WTC11 (cell line): Measurements from ENCODE around the gene CLDN17. TPM values are rescaled to one million over a fixed set of nuclear protein-coding genes. Genes with fewer than 3 reads are reported as not detected.

Experiments
- ATAC-seq: fragments of 200-7000 bp; cut with Tn5 transposase; 2 replicates; pipeline ENCODE4 v1.10.0; 2021; ENCODE audit warnings: mild to moderate bottlenecking, moderate library complexity
- CTCF ChIA-PET: fragments of 300-600 bp; sonication (Branson Sonifier 250); formaldehyde crosslinking; loops from one replicate; lab custom pipeline; 2021; ENCODE audit warnings: antibody characterized with exemption; lab: Charles Lee
- POLR2A ChIA-PET: fragments of 350-600 bp; sonication (Branson Sonifier 250); formaldehyde crosslinking; loops from one replicate; lab custom pipeline; 2021; ENCODE audit warnings: antibody characterized with exemption; lab: Charles Lee
- DNase-seq: peaks from one replicate; pipeline ENCODE4 v3.0.0; 2021; ENCODE audit warnings: low spot score
- H3K27ac Mint-ChIP-seq: 2 replicates; pipeline ENCODE4 v1.8.0; 2021; ENCODE audit warnings: mixed read lengths
- H3K27me3 Mint-ChIP-seq: 2 replicates; pipeline ENCODE4 v1.8.0; 2021; ENCODE audit warnings: low read depth, mild to moderate bottlenecking, moderate library complexity, mixed read lengths
- H3K36me3 Mint-ChIP-seq: 2 replicates; pipeline ENCODE4 v1.8.0; 2021; ENCODE audit warnings: mixed read lengths
- H3K4me1 Mint-ChIP-seq: 2 replicates; pipeline ENCODE4 v1.8.0; 2022; ENCODE audit warnings: mixed read lengths
- H3K4me3 Mint-ChIP-seq: 2 replicates; pipeline ENCODE4 v1.8.0; 2021; ENCODE audit warnings: mild to moderate bottlenecking, moderate library complexity, mixed read lengths
- H3K9me3 Mint-ChIP-seq: 2 replicates; pipeline ENCODE4 v1.8.0; 2021; ENCODE audit warnings: mixed read lengths
- SOX15 ChIP-seq: fragments of 250-450 bp; sonication (Bioruptor Pico); IDR thresholded peaks from 2 replicates; pipeline ENCODE4 v1.9.0; 2021; ENCODE audit warnings: mild to moderate bottlenecking
- SP1 ChIP-seq: sonication (generic); formaldehyde crosslinking; conservative IDR thresholded peaks from 2 replicates; pipeline ENCODE4 v1.8.1; 2022; ENCODE audit warnings: missing genetic modification reagents
- TCF7 ChIP-seq: sonication (generic); formaldehyde crosslinking; IDR thresholded peaks from 2 replicates; pipeline ENCODE4 v1.8.0; 2022; ENCODE audit warnings: mild to moderate bottlenecking, low read depth, missing genetic modification reagents, moderate library complexity
- ZNF232 ChIP-seq: sonication (generic); formaldehyde crosslinking; IDR thresholded peaks from 2 replicates; pipeline ENCODE4 v1.8.0; 2022; ENCODE audit warnings: mild to moderate bottlenecking, missing genetic modification reagents
- ZNF396 ChIP-seq: fragments of 250-450 bp; sonication (Bioruptor Pico); IDR thresholded peaks from 2 replicates; pipeline ENCODE4 v1.8.0; 2021; ENCODE audit warnings: mild to moderate bottlenecking, moderate library complexity, borderline replicate concordance
- ZNF416 ChIP-seq: fragments of 250-450 bp; sonication (Bioruptor Pico); IDR thresholded peaks from 2 replicates; pipeline ENCODE4 v1.9.0; 2021; ENCODE audit warnings: mild to moderate bottlenecking, inconsistent platforms
- total RNA-seq: library from RNA; stranded (reverse); gene quantifications from 3 replicates; pipeline ENCODE4 v1.2.3, GENCODE V29; 2021
- TF ChIP-seq, protein P1 (sequence below): sonication (generic); formaldehyde crosslinking; IDR thresholded peaks from 2 replicates; pipeline ENCODE4 v1.8.1; 2022; ENCODE audit warnings: missing genetic modification reagents, borderline replicate concordance
- TF ChIP-seq, protein P2 (sequence below): fragments of 250-450 bp; sonication (Bioruptor Pico); IDR thresholded peaks from 2 replicates; pipeline ENCODE4 v1.9.0; 2021; ENCODE audit warnings: mild to moderate bottlenecking, borderline replicate concordance
- TF ChIP-seq, protein P3 (sequence below): sonication (generic); formaldehyde crosslinking; IDR thresholded peaks from 2 replicates; pipeline ENCODE4 v1.8.0; 2022; ENCODE audit warnings: mild to moderate bottlenecking, missing genetic modification reagents
- TF ChIP-seq, protein P4 (sequence below): fragments of 200-600 bp; IDR thresholded peaks from 2 replicates; pipeline ENCODE4 v1.8.0; 2022; ENCODE audit warnings: antibody characterized with exemption
- TF ChIP-seq, protein P5 (sequence below): sonication (generic); formaldehyde crosslinking; IDR thresholded peaks from 2 replicates; pipeline ENCODE4 v1.8.1; 2023; ENCODE audit warnings: mild to moderate bottlenecking, missing genetic modification reagents, moderate library complexity
- TF ChIP-seq, protein P6 (sequence below): sonication (generic); formaldehyde crosslinking; IDR thresholded peaks from 2 replicates; pipeline ENCODE4 v1.8.1; 2022; ENCODE audit warnings: mild to moderate bottlenecking, moderate library complexity, missing genetic modification reagents
- TF ChIP-seq, protein P7 (sequence below): fragments of 250-450 bp; sonication (Bioruptor Pico); conservative IDR thresholded peaks from 2 replicates; pipeline ENCODE4 v1.9.0; 2021; ENCODE audit warnings: mild to moderate bottlenecking
- TF ChIP-seq, protein P8 (sequence below): sonication (generic); formaldehyde crosslinking; IDR thresholded peaks from 2 replicates; pipeline ENCODE4 v1.8.1; 2022; ENCODE audit warnings: mild to moderate bottlenecking, missing genetic modification reagents, moderate library complexity, borderline replicate concordance

Gene CLDN17
- total RNA-seq, 1 experiment from 2014 or later: not detected

DNA sequence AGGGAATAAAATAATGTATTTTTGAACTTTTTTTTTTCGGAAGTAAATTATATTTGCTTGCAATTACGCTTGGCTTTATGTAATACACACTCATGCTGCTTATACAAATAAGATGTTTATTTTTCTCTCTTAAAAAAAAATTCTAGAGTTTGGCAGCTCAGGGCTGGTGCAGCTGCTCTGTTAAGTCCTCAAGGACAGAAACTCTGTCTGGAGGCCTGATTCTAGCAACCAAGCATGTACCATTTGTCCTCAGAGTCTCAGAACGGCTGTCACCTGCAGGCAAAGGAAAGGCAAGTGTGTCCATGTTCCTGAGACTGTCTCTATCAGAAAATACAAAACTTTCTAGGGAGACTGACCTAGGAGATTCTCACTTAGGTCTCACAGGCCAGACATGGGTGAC is 23.2 kb upstream of the CLDN17 start (continued):
- TF ChIP-seq, protein P1, sequence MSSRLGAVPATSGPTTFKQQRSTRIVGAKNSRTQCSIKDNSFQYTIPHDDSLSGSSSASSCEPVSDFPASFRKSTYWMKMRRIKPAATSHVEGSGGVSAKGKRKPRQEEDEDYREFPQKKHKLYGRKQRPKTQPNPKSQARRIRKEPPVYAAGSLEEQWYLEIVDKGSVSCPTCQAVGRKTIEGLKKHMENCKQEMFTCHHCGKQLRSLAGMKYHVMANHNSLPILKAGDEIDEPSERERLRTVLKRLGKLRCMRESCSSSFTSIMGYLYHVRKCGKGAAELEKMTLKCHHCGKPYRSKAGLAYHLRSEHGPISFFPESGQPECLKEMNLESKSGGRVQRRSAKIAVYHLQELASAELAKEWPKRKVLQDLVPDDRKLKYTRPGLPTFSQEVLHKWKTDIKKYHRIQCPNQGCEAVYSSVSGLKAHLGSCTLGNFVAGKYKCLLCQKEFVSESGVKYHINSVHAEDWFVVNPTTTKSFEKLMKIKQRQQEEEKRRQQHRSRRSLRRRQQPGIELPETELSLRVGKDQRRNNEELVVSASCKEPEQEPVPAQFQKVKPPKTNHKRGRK: no peak
- TF ChIP-seq ZNF396 (no peak), TCF7 (CRISPR knock-in tag) (no peak), ZNF232 (CRISPR knock-in tag) (no peak), SOX15 (no peak)
- TF ChIP-seq, protein P2, sequence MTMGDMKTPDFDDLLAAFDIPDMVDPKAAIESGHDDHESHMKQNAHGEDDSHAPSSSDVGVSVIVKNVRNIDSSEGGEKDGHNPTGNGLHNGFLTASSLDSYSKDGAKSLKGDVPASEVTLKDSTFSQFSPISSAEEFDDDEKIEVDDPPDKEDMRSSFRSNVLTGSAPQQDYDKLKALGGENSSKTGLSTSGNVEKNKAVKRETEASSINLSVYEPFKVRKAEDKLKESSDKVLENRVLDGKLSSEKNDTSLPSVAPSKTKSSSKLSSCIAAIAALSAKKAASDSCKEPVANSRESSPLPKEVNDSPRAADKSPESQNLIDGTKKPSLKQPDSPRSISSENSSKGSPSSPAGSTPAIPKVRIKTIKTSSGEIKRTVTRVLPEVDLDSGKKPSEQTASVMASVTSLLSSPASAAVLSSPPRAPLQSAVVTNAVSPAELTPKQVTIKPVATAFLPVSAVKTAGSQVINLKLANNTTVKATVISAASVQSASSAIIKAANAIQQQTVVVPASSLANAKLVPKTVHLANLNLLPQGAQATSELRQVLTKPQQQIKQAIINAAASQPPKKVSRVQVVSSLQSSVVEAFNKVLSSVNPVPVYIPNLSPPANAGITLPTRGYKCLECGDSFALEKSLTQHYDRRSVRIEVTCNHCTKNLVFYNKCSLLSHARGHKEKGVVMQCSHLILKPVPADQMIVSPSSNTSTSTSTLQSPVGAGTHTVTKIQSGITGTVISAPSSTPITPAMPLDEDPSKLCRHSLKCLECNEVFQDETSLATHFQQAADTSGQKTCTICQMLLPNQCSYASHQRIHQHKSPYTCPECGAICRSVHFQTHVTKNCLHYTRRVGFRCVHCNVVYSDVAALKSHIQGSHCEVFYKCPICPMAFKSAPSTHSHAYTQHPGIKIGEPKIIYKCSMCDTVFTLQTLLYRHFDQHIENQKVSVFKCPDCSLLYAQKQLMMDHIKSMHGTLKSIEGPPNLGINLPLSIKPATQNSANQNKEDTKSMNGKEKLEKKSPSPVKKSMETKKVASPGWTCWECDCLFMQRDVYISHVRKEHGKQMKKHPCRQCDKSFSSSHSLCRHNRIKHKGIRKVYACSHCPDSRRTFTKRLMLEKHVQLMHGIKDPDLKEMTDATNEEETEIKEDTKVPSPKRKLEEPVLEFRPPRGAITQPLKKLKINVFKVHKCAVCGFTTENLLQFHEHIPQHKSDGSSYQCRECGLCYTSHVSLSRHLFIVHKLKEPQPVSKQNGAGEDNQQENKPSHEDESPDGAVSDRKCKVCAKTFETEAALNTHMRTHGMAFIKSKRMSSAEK: no peak
- TF ChIP-seq, protein P3, sequence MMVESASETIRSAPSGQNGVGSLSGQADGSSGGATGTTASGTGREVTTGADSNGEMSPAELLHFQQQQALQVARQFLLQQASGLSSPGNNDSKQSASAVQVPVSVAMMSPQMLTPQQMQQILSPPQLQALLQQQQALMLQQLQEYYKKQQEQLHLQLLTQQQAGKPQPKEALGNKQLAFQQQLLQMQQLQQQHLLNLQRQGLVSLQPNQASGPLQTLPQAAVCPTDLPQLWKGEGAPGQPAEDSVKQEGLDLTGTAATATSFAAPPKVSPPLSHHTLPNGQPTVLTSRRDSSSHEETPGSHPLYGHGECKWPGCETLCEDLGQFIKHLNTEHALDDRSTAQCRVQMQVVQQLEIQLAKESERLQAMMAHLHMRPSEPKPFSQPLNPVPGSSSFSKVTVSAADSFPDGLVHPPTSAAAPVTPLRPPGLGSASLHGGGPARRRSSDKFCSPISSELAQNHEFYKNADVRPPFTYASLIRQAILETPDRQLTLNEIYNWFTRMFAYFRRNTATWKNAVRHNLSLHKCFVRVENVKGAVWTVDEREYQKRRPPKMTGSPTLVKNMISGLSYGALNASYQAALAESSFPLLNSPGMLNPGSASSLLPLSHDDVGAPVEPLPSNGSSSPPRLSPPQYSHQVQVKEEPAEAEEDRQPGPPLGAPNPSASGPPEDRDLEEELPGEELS (CRISPR knock-in tag): no peak
- TF ChIP-seq, protein P4, sequence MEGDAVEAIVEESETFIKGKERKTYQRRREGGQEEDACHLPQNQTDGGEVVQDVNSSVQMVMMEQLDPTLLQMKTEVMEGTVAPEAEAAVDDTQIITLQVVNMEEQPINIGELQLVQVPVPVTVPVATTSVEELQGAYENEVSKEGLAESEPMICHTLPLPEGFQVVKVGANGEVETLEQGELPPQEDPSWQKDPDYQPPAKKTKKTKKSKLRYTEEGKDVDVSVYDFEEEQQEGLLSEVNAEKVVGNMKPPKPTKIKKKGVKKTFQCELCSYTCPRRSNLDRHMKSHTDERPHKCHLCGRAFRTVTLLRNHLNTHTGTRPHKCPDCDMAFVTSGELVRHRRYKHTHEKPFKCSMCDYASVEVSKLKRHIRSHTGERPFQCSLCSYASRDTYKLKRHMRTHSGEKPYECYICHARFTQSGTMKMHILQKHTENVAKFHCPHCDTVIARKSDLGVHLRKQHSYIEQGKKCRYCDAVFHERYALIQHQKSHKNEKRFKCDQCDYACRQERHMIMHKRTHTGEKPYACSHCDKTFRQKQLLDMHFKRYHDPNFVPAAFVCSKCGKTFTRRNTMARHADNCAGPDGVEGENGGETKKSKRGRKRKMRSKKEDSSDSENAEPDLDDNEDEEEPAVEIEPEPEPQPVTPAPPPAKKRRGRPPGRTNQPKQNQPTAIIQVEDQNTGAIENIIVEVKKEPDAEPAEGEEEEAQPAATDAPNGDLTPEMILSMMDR: no peak

DNA sequence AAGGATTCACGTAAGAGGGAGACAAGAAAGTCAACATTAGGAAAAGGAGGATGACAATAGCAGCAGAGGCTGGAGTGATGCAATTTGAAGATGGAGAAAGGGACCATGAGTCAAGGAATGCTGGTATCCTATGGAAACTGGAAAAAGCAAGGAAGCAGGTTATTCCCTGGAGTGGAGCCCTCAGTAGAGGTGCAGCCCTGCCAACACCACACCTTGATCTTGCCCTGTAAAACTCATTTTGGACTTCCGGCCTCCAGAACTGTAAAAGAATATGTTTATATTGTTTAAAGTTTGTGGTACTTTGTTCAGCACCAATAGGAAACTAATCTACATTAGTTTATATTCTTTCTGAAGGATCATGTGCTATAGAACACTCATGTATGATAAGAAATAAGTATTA is 19.6 kb upstream of the CLDN17 start:
- TF ChIP-seq ZNF416 (no peak), SP1 (no peak)
- TF ChIP-seq, protein P5, sequence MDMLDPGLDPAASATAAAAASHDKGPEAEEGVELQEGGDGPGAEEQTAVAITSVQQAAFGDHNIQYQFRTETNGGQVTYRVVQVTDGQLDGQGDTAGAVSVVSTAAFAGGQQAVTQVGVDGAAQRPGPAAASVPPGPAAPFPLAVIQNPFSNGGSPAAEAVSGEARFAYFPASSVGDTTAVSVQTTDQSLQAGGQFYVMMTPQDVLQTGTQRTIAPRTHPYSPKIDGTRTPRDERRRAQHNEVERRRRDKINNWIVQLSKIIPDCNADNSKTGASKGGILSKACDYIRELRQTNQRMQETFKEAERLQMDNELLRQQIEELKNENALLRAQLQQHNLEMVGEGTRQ (CRISPR knock-in tag): no peak
- TF ChIP-seq, protein P6, sequence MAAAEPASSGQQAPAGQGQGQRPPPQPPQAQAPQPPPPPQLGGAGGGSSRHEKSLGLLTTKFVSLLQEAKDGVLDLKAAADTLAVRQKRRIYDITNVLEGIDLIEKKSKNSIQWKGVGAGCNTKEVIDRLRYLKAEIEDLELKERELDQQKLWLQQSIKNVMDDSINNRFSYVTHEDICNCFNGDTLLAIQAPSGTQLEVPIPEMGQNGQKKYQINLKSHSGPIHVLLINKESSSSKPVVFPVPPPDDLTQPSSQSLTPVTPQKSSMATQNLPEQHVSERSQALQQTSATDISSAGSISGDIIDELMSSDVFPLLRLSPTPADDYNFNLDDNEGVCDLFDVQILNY (CRISPR knock-in tag): no peak
- TF ChIP-seq, protein P7, sequence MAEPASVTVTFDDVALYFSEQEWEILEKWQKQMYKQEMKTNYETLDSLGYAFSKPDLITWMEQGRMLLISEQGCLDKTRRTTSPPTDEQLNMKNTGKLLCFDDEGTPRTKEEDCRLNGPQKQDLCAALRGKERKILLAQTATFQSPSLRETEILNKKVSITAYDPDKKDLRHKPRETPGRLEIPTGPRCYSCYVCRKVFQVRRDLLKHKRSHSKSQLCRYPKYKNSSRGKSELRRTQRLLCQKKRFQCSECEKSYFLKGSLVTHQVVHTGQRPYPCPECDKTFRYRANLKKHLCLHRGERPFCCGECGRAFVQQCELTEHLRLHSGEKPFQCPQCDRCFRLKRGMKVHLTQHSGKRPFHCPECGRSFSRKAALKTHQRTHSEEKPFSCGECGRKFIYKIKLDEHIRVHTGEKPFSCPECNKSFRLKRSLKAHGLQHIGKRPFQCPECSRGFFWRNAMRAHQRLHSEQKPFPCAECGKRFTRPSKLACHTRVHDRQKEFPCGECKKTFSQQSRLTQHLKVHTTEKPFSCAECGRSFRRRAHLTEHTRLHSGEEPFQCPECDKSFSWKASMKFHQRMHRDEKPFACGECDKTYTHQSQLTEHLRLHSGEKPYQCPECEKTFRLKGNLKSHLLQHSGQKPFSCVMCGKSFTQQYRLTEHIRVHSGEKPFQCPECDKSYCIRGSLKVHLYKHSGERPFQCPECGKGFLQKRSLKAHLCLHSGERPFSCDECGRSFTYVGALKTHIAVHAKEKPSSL (CRISPR knock-in tag): no peak
- TF ChIP-seq, protein P8, sequence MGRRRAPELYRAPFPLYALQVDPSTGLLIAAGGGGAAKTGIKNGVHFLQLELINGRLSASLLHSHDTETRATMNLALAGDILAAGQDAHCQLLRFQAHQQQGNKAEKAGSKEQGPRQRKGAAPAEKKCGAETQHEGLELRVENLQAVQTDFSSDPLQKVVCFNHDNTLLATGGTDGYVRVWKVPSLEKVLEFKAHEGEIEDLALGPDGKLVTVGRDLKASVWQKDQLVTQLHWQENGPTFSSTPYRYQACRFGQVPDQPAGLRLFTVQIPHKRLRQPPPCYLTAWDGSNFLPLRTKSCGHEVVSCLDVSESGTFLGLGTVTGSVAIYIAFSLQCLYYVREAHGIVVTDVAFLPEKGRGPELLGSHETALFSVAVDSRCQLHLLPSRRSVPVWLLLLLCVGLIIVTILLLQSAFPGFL (CRISPR knock-in tag): no peak
- TF ChIP-seq, protein P2: no peak
- Mint-ChIP-seq H3K27ac (no peak overlapping the region), H3K4me3 (no peak overlapping the region), H3K27me3 (no peaks in the 10 kb centered on the region), H3K36me3 (no peaks in the 10 kb centered on the region), H3K9me3 (no peaks in the 10 kb centered on the region), H3K4me1 (no peaks in the 10 kb centered on the region)
- POLR2A ChIA-PET: no interaction called here
- no peak for DNase-seq
- no peak for ATAC-seq
- CTCF ChIA-PET: interaction anchor here (2.4 kb wide), 1 partner anchor 142 kb away, joined by 6 read pairs; no protein-coding TSS in a partner anchor
